GM18499 (cell line): ENCODE results near the gene NDEL1.

Experiments
- ATAC-seq: cut with Tn5 transposase; IDR thresholded peaks from one replicate; pipeline ENCODE4 v1.9.1; 2021; ENCODE audit warnings: moderate number of reproducible peaks; ENCODE audit not compliant: insufficient read depth, unreplicated experiment

The NDEL1 gene

GRCh38 chr17:8475227-8475626, 39.5 kb downstream of the NDEL1 start:
- no peak for ATAC-seq

DNA sequence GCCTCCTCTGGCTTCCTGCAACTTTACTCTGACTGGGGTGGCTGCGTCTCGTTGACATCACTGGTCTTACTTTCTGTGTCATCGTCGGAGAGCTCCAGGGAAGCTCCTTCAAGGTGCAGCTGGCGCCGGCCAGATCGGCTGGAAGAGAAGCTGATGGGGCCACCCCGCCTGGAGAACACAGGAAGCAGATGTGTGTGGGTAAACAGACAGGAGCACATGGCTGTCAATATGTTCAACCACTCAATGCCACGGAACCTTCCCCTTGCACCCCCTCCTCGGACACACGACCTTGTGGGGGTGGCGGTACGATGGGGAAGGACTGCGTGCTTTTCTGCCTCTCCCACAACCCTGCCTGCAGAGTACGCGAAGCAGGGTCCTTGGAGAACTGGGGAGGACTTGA, 40.1 kb downstream of the NDEL1 start:
- ATAC-seq = no peak

DNA sequence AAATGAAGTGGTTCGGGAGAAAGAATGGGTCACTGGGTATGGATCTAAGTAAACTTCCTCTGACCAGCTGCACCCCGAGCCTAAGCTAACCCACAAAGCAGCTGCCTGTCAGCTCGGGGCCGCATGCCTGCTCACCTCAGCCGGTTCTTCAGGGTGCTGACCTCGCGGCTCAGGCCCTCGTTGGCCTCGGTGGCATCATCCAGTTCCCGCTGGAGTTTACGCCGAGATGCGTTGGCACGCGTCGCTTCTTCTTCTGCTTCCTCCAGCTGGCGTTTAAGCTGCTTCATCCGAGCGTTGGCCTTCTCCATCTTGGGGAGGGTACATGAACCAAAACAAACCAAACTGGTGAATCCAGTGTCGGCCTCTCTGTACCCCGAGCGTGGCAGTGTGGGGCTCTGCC, 41.1 kb downstream of the NDEL1 start:
- no peak for ATAC-seq

DNA sequence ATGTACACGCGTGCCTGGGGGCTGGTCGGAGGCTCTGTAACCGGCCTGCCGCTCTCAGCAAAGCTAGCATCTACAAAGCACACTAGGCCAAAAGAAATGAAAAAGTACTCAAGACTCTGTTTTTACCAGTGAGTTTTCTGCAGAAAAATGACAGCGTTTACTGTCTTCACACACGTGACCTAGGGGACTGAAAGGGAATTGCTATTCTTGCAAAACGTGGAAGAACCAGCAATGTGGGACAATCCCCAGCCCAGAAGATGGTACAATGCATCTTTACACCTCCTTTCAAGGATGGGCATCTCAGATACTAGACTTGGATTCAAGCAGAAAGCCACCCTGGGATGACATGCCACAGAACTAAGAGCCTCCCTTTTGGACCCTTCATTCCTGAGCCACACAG, 41.5 kb downstream of the NDEL1 start:
- ATAC-seq = no peak

GRCh38 chr17:8477715-8478441, 42.2 kb downstream of the NDEL1 start:
- no peak for ATAC-seq

DNA sequence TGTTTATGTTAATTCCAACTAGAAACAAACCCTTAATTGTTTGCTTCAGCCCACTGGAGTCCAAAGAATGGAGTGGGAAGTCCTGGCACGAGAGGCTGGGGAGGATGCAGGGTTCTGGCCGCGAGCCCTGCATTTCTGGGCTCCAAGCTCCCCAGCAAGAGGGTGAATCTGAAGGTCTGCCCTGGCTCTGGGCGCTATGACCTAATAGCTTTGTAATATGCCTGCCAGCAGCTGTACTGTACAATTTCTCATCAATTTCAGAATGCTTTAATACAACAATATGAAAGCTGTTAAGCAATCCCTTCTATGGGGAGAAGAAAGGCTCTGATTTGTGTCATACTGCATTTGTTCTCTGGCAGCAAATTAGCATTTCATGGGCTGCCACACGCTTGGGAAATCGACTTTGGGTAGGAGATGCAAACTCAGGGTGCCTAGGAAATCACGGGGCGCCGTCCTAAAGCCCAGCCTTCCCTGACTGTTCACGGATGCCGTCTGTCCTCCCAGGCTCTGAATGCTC, 43.8 kb downstream of the NDEL1 start:
- ATAC-seq = no peak

DNA sequence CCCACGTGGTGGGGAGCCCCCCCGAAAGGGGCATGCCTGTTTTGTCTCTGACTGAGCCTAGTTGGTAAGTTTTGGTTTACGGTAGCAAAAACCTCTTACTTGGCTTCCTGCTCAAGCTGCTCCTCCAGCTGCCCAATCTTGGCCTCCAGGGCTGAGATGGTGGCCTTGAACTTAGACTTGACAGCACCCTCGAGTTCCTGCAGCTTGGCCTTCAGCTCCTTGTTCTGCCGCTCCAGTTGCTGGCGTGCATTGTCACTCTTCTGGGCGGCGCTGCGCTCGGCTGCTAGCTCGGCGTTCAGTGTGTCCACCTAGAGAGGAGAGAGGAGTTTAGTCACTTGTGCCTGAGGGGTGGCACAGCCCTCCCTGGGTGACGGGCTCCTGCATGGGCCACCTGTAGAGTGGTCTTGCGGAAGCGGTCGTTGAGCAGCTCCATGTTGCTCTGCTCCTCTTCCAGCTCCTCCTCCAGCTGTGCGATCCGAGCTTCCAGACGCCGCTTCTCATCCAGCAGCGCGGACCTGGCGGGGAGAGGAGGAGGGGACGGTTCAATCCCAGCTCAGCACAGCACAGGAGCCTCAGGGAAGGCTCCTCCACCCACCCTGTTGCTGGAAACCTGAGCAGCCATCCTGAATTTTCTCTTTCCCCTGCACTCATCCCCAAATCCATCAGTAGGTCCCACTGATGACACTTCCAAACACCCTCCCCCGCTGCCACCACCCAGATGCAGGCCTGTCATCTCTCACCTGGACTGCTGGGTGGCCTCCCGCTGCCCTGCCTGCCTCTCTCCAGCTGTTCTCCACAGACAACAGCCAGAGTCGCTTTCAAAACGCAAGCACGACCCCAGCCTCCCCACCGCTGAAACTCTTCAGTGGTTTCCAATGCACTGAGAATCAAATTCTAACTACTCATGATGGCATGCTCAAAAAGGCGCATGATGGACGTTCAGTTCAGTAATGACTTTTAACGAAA, 44.6 kb downstream of the NDEL1 start:
- ATAC-seq = no peak

DNA sequence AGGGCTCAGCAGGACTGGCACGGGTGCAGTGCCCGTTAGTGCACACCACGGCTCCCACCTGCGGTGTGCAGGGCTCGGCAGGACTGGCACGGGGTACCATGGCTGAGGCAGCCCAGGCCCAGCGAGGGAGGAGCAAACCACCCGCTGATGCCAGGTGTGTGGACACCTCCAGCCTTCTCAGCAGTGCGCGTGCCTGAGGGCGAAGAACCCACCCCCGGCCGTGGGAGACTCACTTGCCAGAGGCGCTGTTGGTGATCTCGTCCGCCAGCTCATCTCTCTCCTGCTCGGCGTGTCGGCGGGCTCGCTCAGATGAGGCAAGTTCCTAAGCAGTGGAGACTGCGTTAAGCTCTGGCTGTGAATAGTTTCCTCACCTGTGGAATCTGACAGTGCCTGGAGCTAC, 45.4 kb downstream of the NDEL1 start:
- no peak for ATAC-seq

GRCh38 chr17:8481703-8482102, 46.0 kb downstream of the NDEL1 start:
- no peak for ATAC-seq

GRCh38 chr17:8482546-8482945, 46.9 kb downstream of the NDEL1 start:
- ATAC-seq = no peak

- ATAC-seq = no peak
These were observed 48.8 kb downstream of the NDEL1 start for GRCh38 chr17:8484465-8484864.

DNA sequence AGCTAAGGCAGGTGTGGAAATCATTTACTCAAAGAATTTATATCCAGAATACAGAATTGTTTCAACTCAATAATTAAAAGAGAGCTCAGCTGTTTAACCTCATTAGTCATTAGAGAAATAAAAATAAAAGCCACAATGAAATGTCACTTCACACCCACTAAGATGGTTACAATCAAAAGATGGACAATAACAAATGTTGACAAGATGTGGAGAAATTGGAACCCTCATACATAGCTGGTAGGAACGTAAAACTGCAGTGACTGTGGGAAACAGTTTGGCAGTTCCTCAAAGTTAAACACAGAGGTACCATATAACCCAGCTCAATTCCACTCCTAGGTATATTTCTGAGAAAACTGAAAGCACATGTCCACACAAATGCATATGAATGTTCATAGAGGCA, 49.8 kb downstream of the NDEL1 start:
- no peak for ATAC-seq

GRCh38 chr17:8487130-8487645, 51.5 kb downstream of the NDEL1 start:
- no peak for ATAC-seq

DNA sequence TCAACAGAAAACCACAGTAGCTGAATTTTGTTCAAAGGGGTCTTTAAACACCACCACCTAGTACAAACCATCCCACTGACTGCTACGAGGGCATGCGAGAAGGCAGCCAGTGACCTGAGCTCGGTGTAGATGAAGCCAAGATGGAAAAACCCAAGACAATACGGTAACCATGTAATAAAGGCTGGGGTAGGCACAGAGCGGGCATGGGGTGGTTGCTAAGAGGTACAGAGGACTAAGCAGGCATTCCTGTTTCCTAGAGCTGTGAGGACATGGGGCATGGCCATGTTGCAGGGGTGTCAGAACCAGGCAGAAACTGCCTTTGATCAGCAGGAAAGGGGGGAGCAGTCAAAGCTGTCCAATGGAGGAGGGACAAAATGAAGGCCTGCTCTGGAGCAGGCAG, 52.1 kb downstream of the NDEL1 start:
- ATAC-seq = no peak

DNA sequence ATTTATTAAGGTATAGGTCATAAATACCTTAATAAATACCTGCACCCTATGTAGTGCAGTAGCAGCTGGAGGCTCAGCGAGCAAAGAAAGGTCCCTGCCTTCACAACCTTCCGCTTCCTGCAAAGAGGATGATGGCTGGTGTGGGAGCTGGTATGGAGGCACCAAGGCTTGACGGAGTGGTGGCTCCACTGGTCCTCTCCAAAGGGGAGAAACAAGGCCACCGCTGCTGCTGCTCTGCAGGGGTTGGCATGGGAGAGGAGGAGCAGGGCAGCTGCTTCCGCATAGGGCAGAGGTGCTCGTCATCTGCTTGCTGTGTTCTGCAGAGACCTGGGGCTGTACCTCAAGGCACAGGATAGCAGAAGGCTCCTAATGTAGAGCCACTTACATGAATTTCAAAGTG, 52.8 kb downstream of the NDEL1 start:
- ATAC-seq = no peak

DNA sequence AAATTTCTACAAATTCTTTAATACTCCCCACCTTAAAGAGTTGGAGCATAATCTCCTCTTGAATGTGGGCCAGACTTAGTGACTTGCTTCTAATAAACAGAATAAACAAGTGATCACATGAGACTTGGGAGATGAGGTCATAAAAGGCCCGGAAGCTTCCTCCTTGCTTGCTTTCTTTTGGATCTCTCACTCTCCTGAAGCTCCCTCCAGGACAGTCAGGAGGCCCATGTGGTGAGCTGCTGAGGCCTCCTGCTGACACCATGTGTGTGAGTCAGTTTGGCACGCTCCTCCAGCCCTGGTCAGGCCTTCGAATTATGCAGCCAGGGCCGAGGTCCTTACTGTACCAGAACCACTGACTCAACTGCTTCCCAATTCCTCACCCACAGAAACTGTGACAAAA, 53.2 kb downstream of the NDEL1 start:
- no peak for ATAC-seq

- no peak for ATAC-seq
These were observed 54.2 kb downstream of the NDEL1 start for GRCh38 chr17:8489841-8490240.

GRCh38 chr17:8490256-8491023, 54.8 kb downstream of the NDEL1 start:
- no peak for ATAC-seq

- ATAC-seq = no peak
These were observed 56.4 kb downstream of the NDEL1 start for GRCh38 chr17:8492121-8492520.

DNA sequence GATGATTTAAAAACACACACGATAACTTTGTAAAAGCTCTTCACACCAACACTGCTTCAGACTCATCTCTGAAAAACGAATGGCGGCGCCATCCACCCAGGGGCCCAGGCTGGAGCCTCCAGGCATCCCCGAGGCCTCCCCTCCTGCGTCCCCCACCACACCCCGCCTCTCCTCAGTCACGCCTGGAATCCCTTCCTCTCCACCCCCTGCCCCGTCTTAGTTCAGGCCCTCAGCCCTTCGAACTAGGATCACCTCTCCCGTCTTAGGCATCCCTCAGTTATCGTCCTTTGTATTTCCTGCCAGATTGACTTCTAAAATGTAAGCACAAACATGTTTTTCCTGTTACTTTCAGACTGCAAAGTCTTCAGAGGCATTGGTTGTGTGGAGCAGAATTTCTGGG, 58.3 kb downstream of the NDEL1 start:
- no peak for ATAC-seq
